ENCODE data around the gene TEKT5.

The TEKT5 gene

GRCh38 chr16:10609402-10609774 lies 85.3 kb downstream of the TEKT5 start:
- DNase-seq (ENCODE audit: low read depth) = peak; percentile 55

GRCh38 chr16:10608687-10609401 lies 85.9 kb downstream of the TEKT5 start:
- peak; percentile 27 for DNase-seq (ENCODE audit: low read depth)

DNA sequence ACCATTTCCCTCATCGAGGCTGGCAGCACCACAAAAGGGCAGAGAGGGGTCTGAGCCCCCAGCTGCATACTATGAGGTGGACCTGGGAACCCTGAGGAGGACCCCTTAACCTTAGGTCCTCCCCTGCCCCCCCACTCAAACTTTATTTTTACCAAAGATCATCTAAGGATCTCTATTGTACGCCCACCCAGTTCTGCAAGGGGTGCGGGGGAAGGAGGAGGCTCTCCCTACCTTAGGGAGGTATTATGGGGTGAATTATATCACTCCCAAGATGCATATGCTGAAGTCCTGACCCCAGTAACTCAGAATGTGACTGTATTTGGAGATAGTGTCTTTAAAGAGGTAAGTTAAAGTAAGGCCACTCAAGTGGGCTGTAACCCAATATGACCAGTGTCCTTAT lies 87.6 kb downstream of the TEKT5 start:
- no peak for DNase-seq (ENCODE audit: low read depth)

DNA sequence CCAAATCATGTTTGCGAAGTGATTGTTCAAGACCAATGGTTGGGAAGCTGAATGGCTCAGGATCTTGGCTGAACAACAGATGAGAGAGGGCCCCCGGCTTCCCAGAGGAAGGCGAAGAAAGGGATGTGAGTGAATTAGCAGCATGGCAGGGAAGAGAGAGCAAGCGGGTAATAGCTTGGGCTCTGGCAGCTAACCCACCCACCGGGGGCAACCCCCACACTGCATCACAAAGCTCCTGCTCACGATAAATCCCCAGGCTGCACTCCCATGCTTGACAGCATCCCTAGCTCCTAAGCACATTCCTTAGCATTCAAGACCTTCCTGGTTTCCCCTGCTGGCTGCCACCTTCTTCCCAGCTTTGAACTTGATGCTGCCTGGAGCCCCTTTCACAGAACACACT lies 88.1 kb downstream of the TEKT5 start:
- no peak for DNase-seq (ENCODE audit: low read depth)

GRCh38 chr16:10605636-10606035 lies 89.1 kb downstream of the TEKT5 start:
- no peak for DNase-seq (ENCODE audit: low read depth)

GRCh38 chr16:10601444-10602408 lies 93.0 kb downstream of the TEKT5 start:
- DNase-seq (ENCODE audit: low read depth) = no peak

DNA sequence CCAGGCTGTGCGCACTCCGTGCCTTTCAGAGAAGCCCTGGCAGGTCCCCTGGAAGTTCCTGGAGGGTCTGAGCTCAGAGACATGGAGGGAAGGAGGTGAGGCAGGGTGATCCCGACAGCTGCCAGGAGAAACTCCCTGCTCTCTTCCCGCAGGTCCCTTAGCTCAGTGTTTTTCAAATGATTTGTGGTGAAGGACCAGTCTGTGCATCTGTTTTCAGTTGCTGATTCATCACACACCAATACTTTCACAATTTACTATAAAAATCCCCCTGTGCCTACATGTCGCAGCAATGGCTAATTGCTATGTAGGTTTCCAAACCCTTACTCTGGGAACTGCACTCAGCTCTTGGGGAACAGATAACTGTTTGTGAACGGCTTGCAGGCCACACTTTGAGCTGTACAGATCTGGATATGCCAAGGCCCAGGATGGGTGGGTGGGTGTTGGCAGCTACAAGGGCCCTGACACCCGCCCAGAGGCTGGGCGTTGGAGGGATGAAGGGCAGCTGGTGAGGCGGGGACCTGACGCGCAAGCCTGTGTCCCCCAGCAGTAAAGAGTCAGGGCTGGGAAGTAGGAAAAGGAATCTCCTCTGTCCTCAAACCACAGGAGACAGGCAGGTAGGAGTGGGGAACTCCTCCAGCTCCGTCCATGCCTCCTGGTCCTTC lies 93.8 kb downstream of the TEKT5 start:
- DNase-seq (ENCODE audit: low read depth) = no peak

- DNase-seq (ENCODE audit: low read depth) = no peak
Observed at GRCh38 chr16:10599626-10600025, 95.1 kb downstream of the TEKT5 start.

DNA sequence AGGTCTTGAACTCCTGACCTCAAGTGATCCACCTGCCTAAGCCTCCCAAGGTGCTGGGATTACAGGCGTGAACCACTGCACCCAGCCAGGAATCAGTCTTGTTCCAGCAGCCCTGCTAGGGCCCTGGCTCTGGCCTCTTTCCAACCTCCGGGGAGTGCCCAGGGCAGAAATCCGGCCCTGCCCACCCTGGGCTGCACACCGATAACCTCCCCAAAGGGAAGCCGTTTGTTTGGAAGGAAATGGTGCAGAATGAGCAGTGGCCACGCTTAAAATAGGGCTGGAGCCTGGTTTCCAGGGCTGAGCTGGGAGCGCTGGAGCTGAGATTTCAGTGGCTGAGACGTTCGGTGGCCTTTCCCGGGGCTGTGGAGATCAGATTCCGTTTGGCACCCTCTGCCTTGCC lies 96.6 kb downstream of the TEKT5 start:
- no peak for DNase-seq (ENCODE audit: low read depth)

DNA sequence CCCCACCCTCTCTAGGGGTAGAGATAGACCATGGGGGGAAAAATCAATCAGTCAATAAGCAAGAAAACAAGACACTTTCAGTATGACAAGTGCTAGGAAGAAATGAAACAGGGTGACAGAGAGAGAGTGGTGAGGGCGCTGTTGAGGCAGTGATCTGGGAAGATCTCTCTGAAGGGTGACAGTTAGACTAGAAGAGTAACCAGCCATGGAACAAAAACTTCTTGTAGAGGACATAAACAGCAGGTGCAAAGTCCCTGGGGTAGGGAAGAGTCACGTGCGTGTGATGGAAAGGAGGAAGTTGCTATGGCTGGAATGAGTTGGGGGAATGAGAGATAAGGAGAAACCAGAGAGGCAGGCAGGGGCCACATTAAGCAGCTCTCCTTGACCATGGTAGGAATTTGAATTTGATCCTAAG lies 97.5 kb downstream of the TEKT5 start:
- no peak for DNase-seq (ENCODE audit: low read depth)

DNA sequence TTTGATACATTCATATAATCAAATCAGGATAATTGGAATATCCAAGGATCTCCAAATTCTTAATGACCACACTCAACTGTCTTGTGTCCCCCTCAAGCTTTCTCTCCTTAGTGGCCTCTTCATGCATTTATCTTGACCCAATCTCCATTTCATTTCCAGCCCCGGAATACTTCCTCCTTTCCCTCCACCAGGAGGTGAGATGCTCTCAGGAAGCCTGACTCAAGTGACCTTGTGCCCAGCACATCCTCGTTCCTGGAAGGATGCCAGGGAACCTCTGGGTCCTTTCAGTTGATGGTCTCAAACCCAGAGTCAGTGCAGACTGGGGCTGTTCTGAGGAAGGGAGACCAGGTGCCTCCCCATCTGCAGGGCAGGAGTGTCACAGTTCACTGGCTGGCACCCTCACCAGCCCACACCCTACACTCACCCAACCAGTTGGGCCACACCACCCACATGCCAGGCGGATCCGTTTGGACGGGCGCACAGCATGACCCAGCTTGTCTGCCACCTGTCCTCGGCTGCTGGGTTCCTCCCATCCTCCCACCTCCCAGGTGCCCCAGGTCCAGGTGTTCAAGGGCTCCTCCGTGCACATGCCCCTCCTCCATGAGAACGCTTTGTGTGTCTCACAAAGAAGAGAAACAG lies 100.3 kb downstream of the TEKT5 start:
- no peak for DNase-seq (ENCODE audit: low read depth)

DNA sequence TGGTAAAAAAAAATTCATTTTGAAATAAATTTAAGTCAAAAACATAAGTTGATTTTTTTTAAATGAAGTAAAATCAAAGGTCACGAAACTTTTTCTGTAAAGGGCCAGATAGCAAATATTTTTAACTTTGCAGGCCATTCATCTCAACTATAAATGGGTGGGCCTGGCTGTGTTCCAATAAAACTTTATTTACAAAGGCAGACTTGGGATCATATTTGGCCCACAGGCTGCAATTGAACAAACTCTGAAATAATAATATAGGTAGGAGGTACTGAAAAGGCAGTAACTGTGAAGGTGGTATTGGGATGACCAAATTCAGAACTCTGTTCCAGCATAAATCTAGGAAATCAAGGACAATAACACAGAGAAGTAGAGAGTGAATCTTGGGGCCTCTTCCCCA lies 102.1 kb downstream of the TEKT5 start:
- DNase-seq (ENCODE audit: low read depth) = no peak

- no peak for DNase-seq (ENCODE audit: low read depth)
Observed at GRCh38 chr16:10590342-10590741, 104.4 kb downstream of the TEKT5 start.

GRCh38 chr16:10589109-10589508 lies 105.6 kb downstream of the TEKT5 start:
- no peak for DNase-seq (ENCODE audit: low read depth)

GRCh38 chr16:10587622-10588021 lies 107.1 kb downstream of the TEKT5 start:
- no peak for DNase-seq (ENCODE audit: low read depth)

- peak; percentile 62 for DNase-seq (ENCODE audit: low read depth)
Observed at GRCh38 chr16:10584981-10585438, 109.7 kb downstream of the TEKT5 start.

- no peak for DNase-seq (ENCODE audit: low read depth)
Observed at GRCh38 chr16:10583269-10583668, 111.5 kb downstream of the TEKT5 start.

DNA sequence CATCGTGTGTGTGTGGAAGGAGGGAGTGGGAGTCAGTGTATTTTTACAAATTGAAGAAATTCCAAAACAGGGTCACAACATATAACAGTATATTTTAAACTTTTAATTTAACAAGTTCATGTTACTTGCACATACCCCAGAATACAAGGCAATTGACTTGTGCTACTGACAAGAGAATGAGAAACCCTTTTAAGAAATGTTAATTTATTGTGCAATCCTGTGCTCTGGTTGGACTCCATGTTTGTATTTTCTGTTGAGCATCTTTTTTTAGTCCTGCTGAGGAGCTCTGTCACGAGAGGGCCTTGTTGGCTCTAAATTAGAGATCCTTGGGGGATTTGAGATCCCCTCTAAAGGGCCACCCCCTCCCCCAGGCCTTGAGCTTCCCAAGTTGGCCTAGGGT lies 113.2 kb downstream of the TEKT5 start:
- peak; percentile 47 for DNase-seq (ENCODE audit: low read depth)

DNA sequence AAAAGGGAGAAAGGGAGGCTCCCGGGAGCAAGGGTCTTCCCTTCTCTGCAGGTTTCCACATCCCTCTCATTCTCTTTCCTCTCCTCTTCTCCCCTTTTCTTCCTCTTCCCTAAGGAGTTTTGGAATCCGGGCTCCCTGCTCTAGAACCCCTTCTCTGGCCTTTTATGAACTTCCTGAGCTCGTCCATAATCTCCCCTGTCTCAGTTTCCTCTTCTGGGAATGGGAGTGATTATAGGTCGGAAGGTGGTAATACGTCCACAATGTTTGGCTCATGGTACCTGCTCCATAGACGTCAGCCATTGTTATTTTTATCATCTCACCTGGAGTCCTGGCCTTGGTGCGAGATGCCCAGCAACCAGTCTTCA lies 113.9 kb downstream of the TEKT5 start:
- no peak for DNase-seq (ENCODE audit: low read depth)

GRCh38 chr16:10579965-10580882 lies 114.5 kb downstream of the TEKT5 start, which contains the start of gene EMP2:
Gene EMP2 (minus strand): TSS chr16:10580598. CDS start chr16:10547617, 32,981 bp downstream.
- DNase-seq (ENCODE audit: low read depth) = peak; percentile 71

- DNase-seq (ENCODE audit: low read depth) = no peak
Observed at GRCh38 chr16:10579575-10579964, 115.2 kb downstream of the TEKT5 start.
